T47D (cell line): Measurements from ENCODE around the gene PYDC1.
"Not testable (repeated sequence)": the region's sequence is repeated elsewhere in the genome, so short reads cannot be mapped to it uniquely, and the experiment has no call there.

Source experiments
- DNase-seq, 2 experiments: peaks; one replicate each; pipeline versions ENCODE4 v3.0.0 to v3.0.0-alpha.2; 2011 to 2012; ENCODE audit warnings: low read depth in 1 of 2, low spot score in 1 of 2
- JUND ChIP-seq: IDR thresholded peaks from 2 replicates; pipeline ENCODE4 v1.6.1; 2012; ENCODE audit warnings: low read depth
- in situ Hi-C: cut with HindIII; loops from 2 replicates; pipeline ENCODE4 v1.10.0; 2016; ENCODE audit warnings: low sequenced_read_pairs, low pct_unique_long_range_greater_than_20kb

Gene PYDC1

GRCh38 chr16:31216422-31217135, at the start of gene PYDC1:
Gene PYDC1, minus strand, starts transcription at chr16:31217135. Its CDS starts 107 bp downstream, at chr16:31217028.
- no peak for TF ChIP-seq JUND
- in situ Hi-C loops, result no loop called here
- DNase-seq, result no peak

- DNase-seq, result no peak
- no peak for TF ChIP-seq JUND
- in situ Hi-C loops, result no loop called here
These were observed 48.7 kb upstream of the PYDC1 start for GRCh38 chr16:31265329-31266245.

GRCh38 chr16:31262084-31262483, 45.1 kb upstream of the PYDC1 start:
- in situ Hi-C loops, result no loop called here
- TF ChIP-seq JUND, result no peak
- DNase-seq, result no peak

- in situ Hi-C loops, result no loop called here
- DNase-seq, result no peak
These were observed 43.4 kb upstream of the PYDC1 start for GRCh38 chr16:31260136-31260931.

GRCh38 chr16:31258366-31258765, 41.4 kb upstream of the PYDC1 start:
- no peak for DNase-seq
- no peak for TF ChIP-seq JUND
- in situ Hi-C loops, result no loop called here

More at GRCh38 chr16:31260136-31260931, 43.4 kb upstream of the PYDC1 start:
- TF ChIP-seq JUND, result no peak

- no peak for DNase-seq
- TF ChIP-seq JUND, result no peak
These were observed 39.5 kb upstream of the PYDC1 start for GRCh38 chr16:31256466-31256865.

GRCh38 chr16:31253642-31254045, 36.7 kb upstream of the PYDC1 start:
- TF ChIP-seq JUND, result no peak
- DNase-seq, result no peak
- in situ Hi-C loops, result no loop called here

More at GRCh38 chr16:31256466-31256865, 39.5 kb upstream of the PYDC1 start:
- in situ Hi-C loops, result no loop called here

GRCh38 chr16:31251435-31251834, 34.5 kb upstream of the PYDC1 start:
- in situ Hi-C loops, result no loop called here
- no peak for DNase-seq
- no peak for TF ChIP-seq JUND

GRCh38 chr16:31250782-31251384, 33.9 kb upstream of the PYDC1 start:
- no peak for TF ChIP-seq JUND
- DNase-seq, result no peak
- in situ Hi-C loops, result no loop called here

GRCh38 chr16:31248344-31248743, 31.4 kb upstream of the PYDC1 start:
- DNase-seq, result no peak
- in situ Hi-C loops, result no loop called here
- no peak for TF ChIP-seq JUND

GRCh38 chr16:31246296-31246695, 29.4 kb upstream of the PYDC1 start:
- DNase-seq, result no peak
- no peak for TF ChIP-seq JUND
- in situ Hi-C loops, result no loop called here

GRCh38 chr16:31245598-31245997, 28.7 kb upstream of the PYDC1 start:
- DNase-seq, result not testable (repeated sequence)

More at GRCh38 chr16:31245598-31245997, 28.7 kb upstream of the PYDC1 start:
- in situ Hi-C loops, result not testable (repeated sequence)
